GM21737 (cell line): ENCODE results near the gene FHAD1.

Source experiments
- ATAC-seq: cut with Tn5 transposase; IDR thresholded peaks from one replicate; pipeline ENCODE4 v1.9.1; 2021; ENCODE audit warnings: mild to moderate bottlenecking, moderate library complexity; ENCODE audit not compliant: unreplicated experiment

Gene FHAD1

DNA sequence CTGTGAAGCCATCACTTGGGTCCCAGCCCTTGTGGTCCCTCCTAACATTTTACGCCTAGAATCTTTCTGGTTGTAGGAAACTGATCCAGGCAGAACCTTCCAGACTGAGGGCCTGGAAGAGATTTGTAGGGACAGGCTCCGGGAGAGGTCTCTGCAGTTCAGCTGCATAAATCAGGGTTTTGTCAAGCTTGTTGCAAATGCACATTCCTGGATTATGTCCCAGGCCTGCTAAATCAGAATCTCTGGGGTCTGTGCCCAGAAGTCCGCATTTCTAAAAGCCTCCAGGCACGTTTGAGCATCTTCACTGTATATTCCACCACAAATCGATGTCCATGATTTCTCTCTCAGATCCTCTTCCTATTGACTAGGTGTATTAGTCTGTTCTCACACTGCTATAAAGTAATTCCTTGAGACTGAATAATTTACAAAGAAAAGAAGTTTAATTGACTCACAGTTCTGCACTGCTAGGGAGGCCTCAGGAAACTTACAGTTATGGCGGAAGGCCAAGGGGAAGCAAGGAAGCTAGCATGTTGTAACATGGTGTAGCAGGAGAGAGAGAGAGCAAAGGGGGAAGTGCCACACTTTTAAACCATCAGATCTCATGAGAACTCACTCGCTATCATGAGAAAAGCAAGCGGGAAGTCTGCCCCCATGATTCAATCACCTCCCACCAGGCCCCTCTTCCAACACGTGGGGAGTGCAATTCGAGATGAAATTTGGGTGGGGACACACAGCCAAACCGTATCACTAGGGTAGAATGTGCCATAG lies 1.2 kb upstream of the FHAD1 start:
- no peak for ATAC-seq

DNA sequence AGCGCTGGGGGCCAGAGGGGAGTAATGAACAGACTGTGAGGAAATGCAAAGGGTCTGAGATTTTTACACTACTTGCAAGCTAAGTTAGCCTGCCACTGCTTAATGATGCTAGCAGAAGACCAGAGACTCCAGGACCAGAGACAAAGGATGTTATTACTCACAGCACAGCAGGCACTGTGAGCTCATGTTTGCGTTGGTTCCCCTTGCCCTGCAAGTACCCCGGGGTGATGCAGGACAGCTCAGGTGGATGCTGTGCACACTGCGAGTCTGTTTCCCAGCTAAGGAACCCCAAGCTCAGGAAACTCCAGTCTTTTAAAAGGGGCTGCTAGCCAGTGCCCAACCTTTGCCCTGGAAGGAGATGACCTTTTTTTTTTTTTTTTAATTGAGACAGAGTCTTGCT lies 1.2 kb downstream of the FHAD1 start:
- ATAC-seq = no peak

DNA sequence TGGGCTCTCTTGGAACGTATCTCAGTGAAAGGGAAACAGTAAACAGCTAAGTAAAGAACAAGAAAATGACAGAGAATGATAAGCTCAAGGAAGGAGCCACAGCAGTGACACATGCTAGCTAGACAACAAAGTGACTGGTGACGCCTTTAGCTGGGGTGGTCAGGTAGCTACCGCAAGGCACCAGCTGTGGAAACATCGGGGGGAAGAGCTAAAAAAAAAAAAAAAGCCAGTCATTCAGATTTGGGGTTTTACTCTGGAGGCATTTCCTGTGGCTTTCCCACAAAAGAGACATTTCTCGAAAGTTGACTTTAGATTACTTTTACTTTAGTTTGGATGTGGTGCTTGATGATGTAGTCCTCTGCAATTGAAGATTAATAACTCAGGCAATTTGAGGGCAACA lies 2.1 kb downstream of the FHAD1 start:
- ATAC-seq = no peak

DNA sequence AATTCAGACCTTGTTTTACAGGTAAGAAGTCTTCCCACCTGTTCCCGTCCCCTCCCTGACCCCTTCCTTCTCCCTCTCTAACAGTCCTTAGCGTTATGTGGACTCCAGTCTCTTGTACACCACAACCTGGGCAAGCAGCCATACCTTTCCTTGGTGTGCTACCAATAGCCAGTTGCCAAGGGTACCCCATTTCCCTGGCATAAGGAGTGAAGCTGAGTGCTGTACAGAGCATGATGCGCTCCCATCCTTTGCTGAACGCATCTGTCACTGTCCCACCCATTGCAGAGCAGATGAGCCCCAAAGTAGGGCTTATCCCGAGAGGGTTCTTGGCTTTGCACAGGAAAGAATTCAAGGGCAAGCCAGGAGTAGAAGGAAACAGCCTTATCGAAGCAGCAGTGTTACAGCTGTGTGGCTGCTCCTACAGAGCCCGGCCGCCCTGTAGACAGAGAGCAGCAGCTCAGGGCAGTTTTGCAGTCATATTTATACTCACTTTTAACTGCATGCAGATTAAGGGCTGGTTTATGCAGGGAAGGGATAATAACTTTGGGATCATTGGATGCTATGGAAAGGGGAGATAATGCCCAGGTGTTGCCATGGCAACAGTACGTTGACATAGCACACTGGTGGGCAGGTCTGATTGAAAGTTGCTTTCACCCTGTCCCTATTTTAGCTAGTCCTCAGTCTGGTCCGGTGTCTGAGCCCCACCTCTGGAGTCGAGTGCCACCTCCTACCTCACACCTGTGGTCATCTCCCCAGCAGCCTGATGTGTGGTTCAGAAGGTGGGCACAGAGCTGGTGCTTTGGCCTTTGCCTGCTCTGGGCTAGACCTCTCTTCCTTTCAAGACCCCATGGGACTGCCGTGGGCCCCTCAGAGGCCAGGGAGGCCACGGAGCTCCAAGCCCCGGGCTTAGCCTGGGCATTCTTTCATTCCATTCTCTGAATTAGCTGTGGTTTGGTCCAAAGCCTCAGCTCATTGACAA lies 5.1 kb downstream of the FHAD1 start:
- ATAC-seq = no peak

DNA sequence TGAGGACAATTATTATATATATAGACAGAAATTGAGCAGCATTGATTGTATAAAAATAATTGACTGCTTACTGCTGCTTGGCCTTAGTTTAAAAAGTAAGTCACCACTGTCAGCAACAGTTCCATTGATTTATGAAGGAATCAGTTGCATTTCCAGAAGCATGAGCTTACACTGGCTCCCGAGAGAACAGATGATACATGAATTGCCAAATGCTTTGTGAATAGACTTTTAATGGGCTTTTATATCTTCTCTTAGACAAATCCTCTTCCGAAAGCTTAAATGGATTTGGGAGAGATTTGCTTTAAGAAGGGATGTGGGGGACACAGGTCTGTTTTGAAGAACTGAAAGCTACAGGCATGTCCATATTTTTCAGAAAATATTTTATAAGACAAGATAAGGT lies 7.5 kb downstream of the FHAD1 start:
- ATAC-seq = no peak

DNA sequence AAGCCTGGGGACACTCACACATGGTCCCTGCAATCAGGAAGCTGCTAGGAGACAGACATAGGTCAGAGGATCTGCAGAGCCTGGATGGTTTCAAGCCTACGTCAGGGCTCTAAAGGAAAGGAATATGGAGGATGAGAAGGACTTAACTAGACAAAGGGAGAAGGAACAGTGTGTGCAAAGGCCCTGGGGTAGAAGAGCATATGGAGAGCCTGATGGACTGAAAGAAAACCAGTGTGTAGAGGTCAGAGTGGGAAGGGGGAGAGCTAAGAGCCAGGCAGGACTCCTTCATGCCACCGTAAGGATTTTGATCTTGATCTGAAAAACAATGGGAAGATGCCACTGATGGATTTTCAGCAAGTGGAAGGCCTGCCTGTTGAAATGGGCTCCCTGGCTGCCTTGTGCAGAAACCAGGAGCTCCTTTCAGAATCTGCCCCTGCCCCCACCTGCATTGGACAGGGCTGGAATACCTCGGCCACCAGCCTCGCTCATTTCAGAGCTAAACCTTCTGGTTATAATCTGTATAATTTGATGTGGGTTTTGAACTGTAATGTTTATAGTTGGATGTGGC lies 8.6 kb downstream of the FHAD1 start:
- no peak for ATAC-seq

DNA sequence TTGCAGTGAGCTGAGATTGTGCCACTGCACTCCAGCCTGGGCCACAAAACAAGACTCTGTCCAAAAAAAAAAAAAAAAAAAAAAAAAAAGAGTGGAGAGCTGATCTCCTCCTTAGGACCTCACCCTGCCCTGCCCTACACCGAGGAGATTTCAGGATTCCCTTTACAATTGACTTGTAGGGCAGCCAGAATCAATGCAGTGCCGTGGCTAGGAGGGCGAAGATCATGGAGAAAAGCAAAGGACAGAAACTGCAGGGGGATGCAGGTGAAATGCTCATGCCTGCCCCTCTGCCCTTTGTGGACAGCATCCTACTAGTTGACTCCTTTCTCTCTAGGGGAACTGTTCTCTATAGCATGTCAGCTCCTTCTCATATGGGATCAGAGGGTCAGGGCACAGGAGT lies 9.6 kb downstream of the FHAD1 start:
- no peak for ATAC-seq

DNA sequence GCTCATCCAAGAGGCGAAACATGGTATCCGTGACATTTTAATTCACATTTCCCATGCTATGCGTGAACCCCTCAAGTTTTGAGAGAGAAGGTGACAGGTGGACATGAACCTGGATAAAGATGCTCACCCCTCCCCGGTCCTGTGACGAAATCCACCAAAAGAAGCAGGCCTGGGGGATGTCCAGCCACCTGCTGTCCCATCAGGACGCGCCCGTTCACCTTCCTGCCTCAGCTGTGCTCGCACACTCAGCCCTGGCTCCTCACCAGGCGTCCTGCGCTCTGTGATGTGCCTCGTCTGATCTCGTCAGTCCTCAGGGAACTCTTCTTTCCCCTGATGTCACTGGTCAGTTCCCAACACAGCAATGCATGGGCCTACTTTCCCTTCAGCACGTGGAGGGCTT lies 10.3 kb downstream of the FHAD1 start:
- ATAC-seq = no peak

DNA sequence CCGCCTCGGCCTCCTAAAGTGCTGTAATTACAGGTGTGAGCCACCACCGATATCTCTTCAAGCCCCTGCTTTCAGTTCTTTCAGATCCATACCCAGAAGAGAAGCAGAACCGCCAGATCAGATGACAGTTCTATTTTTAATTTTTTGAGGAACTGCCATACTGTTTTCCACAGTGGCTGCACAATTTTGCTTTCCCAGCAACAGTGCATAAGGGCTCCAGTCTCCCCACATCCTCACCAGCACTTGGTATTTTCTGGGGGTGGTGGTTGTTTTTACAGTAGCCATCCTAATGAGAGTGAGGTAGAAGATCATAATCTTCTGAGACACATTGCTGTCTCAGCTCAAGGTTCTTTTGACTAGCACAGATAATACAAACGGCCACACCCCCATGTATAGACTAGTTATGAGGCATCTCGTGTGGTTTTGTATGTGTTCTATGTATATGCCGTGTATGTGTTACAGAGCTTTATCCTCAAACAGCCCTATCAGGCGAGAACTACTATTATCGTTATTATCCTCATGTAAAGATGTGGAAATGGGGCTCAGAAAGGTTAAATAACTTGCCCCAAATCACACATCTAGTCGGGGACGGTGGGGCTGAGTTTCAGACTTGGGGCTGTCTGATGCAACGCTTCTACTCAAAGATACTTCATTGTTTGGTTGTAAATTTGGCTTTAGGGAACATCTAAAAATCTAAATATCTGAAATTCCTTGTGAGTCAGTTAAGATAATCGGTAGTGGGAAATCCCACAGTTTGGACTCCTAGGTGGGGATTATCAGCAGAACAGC lies 12.0 kb downstream of the FHAD1 start:
- ATAC-seq = no peak

DNA sequence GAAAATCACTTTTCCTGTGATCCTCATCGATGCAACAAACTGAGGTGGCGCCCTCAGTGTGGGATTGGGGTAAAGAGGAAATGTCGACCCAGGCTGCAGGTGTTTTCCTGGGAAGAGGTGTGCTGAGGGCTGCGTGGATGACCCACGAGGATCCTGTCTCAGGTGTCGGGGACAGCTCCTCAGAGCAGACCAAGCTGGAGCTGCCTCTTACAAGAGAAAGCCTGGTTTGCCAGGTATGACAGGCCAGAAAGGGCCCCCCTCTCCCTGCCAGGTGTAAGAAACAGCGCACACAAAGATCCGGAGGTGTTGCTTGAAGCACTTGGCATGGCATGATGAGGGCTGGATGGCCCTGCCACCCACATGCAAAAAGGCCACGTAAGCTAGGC lies 12.6 kb downstream of the FHAD1 start:
- ATAC-seq = no peak

DNA sequence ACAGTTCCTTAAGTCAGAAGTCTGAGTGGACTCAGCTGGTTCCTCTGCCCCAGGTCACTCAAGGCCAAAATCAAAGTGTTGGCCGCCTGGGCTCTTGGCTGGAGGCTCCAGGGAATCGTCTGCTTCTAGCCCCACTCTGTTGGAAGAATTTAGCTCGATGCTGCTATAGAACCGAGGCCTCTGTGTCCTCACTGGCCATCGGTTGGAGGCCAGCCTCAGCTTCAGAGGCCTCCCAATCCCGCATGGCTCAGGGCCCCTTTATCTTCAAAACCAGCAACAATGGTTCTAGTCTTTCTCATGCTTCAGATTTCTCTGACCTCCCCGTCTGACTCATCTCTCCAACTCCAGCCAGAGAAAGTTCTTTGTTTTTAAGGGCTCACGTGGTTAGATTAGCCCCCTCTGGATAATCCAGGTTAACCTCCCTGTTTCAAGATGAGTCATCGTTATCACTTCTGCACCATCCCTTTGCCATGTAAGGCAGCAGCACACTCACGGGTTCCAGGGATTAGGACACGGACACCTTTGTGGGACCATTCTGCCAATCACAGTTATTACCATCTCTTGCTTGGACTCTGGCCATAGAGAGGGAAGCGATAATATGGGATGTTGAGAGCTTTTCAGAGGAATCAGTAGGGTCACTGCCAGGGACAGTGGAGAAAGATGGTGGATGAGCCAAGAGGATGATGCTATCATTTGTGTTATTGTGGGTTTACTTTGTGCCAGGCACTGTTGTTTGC lies 13.6 kb downstream of the FHAD1 start:
- ATAC-seq = no peak

DNA sequence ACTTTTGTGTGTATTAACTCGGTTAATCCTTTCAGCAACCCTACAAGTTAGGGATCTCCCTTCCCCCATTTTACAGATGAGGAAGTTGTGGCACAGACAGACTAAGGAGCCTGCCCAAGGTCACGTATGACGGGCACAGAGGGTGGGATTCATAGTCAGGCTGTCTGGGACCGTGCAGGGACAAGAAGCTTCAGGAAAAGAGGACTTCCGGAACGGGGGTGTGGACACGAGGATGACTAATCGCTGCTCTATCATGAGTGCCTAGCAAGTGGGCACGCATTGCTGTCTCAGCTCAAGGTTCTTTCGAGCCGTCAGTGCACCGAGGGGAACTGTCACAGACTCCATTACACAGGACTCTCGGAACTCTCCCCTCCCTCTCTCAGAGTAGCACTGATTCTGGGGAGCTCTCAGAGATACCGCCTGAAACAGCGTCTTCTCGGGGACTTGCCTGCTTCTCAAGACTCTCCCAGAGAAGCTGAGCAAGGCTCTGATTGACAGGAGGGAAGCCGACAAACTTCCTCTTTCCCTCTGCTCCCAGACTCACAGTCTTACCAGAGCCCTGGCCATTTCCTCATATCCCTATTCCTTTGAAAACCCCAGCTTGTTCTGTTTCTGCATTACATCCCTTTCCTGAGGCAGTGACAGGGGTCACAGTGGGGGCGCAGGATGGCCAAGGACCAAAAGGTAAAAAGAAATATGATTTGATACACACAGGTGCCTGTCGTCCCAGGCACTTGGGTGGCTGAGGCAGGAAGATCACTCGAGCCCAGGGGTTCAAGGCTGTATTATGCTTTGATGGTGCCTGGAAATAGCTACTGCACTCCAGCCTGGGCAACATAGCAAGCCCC lies 14.4 kb downstream of the FHAD1 start:
- no peak for ATAC-seq

DNA sequence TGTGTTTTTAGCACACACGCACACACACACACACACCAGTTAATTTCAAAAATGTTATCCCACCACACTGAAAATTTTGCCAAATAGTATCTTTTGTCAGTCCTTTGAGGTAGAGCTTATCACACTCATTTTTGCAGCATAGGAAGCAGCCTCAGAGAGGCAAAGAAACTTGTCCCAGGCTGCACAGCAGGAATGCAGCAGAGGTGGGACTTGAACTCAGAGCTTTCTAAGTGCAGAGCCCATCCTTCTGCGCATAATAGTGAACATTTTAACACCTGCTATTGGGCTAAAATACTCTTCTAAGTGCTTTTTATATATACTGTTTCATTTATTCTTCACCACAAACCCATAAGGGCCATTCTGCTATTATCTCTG lies 15.0 kb downstream of the FHAD1 start:
- no peak for ATAC-seq

DNA sequence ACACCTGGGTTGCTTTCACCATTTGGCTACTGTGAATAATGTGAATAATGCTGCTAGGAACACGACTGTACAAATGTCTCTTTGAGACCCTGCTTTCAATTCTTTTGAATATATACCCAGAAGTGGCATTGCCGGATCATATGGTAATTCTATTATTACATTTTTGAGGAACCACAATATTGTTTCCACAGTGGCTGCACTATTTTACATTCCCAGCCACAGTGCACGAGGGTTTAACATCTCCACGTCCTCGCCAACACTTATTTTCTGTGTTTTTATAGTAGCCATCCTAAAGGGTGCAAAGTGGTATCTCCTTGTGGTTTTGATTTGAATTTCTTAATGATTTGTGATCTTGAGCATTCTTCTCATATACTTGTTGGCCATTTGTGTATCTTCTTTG lies 15.7 kb downstream of the FHAD1 start:
- no peak for ATAC-seq

DNA sequence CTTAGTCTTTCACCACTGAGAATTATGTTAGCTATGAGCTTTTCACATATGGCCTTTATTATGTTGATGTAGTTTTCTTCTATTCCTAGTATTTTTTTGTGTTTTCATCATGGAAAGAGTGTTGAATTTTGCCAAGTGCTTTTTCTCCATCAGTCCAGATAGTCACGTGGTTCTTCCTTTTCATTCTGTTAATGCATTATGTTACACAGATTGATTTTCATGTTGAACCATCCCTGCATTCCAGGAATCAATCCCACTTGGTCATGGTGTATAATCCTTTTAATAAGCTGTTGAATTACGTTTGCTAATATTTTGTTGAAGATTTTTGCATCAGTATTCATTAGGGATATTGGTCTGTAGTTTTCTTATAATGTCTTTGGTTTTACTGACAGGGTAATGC lies 17.7 kb downstream of the FHAD1 start:
- no peak for ATAC-seq

DNA sequence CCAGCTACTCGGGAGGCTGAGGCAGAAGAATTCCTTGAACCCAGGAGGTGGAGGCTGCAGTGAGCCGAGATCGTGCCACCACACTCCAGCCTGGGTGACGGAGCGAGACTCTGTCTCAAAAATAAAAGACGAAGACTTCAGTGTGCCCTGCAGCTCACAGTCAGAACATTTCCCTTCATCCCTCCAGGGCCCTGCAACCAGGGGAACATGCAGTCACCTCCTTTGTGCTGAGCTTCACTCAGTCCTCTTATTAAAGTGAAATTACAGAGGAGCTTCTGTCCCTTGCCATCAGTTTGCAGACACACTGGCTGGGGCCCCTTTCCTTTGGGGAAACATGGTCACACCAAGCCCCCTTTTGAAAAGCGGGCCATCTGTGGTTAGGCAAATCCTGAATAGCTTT lies 24.2 kb downstream of the FHAD1 start:
- ATAC-seq = no peak

DNA sequence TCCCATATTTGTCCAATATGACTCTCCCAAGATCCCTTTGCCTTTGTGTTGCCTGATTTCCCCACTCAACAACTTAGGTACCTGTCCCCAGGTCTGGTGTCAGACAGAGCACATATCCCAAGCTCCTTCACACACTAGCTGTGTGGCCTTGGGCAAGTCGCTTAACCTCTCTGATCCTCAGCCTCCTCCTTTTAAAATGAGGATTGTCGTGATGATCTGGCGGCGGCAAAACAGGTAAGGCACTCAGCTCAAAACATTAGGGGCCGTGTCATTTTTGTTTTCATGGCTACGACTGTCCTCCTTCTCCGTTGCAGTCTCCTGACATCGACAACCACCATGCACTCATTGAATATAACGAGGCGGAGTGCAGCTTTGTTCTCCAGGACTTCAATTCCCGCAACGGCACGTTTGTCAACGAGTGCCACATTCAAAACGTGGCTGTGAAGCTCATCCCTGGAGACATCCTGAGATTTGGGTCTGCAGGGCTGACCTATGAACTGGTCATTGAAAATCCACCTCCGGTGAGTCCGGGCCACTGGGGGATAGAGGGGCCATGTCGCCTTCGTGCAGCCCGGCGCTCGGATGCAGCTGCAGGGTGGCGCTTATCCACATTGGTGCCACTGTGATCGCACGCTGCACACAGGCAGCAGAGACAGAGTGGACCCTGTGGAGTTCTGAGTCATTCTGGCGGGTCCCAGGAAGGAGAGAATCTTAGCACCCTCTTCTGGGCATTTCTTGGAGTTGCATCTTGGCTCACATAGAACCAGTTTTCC lies 25.2 kb downstream of the FHAD1 start:
- ATAC-seq = no peak

DNA sequence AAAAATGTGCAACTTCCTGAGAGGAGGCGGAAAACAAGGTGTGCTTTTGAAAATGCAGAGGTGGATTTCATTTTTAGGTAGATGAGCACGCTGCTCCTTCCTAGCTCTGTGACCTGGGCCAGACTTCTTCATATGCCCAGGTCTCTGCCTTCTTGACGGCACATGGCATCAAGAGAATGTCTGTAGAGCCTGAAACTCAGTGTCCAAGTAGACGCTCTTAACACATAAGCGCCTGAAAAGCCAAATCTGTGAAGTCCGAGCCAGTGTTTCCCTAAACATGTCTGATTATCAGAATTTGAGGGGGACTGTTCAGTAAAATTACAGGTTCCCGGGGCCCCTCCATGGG lies 25.7 kb downstream of the FHAD1 start:
- no peak for ATAC-seq

DNA sequence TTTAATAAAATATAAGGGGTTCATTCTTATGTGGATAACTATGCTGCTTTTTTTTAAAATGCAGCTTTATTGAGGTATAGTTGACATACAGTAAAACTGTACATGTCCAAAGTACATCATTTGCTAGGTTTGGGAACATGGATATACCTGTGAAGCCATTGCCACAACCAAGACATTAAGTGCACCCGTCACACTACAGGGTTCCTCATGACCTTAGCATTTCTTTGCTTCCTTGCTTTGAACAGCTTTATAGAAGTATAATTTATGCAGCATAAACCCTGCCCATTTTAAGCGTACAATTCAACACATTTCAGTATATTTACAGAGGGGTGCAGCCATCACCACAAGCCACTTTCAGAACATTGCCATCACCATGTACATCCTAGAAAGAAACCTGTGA lies 26.3 kb downstream of the FHAD1 start:
- ATAC-seq = no peak
